ENCODE data around the gene RBMS3.
"Not testable (repeated sequence)": the region's sequence is repeated elsewhere in the genome, so short reads cannot be mapped to it uniquely, and the experiment has no call there.

Gene RBMS3

GRCh38 chr3:29493109-29493508 lies 212.2 kb downstream of the RBMS3 start:
- no peak for DNase-seq

DNA sequence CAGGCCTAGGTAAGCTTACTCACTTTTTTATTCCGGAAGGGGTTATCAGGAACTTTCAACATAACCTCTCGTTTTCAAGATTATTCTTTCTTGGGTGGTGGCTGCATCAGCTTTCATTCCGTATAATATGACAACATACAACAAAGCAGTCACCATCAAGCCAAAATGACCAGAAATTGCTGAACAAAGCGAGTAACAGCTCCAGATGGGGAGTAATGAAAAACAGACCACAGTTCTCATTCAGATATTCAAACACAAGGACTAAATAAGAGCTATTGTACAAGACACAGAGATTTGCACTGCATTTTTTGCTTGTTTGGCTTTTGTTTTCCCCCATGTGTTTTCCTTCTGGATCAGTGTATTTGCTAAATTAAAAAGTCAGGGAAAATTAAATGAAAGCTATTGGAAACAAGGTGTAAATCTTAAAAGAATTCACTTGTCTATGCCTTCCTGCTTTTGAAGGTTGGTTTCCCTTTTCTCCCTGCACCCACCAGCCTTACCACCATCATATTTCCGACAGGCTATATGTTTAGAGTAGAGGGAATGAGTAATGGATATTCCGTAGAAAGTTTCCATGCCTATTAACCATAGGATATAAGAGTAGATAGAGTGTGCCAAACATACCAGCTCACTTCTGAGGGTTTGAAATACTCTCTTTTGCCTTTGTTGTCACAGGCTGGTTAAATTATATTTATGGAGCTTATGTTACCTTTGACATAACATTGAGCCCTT lies 213.6 kb downstream of the RBMS3 start:
- DNase-seq = no peak

DNA sequence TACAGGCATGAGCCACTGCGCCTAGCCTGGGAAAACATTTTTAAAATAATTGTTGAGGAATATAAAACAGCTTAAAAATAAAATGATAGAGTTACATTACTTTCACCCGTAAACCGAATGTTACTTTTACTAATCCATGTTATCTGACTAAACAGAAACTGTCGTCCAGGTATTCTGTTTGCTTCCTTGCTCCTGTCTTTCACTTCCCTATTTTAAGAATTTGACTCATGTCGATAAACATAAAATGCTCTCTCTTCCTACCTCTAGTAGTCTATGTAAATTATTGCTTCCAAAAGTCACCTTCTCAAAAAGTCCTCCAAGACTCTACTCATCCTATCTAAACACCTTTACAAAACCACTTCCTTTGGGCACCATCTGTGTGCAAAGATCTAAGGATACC lies 216.4 kb downstream of the RBMS3 start:
- DNase-seq = no peak

DNA sequence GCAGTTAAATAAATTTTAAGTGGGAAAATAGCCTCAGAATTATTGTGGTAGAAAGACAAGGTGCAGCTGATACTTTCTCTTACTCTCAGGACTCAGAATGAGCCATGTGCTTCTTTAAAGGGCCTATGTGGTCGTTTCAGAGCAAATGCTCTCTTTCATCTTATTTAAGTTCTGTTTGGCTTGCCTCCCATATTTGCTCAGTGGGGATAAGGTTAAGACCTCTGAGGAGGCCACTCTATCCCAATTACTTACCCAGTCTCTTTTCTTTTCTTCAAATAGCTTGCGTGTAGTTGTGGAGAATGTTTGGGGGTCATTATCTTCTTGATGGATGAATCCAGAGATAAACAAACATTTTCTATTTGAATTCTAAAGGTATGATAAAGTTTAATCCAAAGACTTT lies 221.9 kb downstream of the RBMS3 start:
- DNase-seq = no peak

DNA sequence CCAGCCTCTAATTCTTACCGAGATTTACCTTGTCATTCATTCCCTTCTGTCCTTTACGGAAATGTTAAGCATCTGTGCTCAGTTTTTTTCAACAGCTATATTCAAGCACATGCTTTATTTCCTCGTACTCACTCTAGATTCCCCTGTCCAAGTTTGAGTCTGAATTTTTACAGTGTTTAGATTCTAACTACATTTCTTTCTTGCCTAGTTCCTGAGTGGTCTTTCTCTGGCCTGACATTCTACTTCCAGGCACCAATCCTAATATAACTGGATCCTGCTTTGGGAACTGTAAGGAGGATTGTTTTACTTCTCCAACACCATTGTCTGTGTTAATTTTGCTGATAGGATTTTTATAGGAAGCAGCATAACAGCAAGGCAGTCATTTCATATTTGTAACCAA lies 222.4 kb downstream of the RBMS3 start:
- DNase-seq = no peak

GRCh38 chr3:29503958-29504357 lies 223.1 kb downstream of the RBMS3 start:
- no peak for DNase-seq

DNA sequence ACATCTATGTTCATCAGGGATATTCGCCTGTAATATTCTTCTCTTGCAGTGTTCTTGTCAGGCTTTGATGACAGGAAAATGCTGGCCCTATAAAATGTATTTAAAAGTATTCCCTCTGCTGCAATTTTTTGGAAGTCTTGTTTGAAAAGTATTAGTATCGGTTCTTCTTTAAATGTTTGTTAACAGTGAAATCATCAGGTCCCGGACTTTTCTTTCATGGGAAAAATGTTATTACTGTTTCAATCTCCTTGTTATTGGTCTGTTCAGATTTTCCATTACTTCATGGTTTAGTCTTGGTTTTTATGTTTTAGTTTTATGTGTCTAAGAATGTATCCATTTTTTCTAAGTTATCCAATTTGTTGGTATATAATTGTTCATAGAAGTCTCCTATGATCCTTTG lies 225.6 kb downstream of the RBMS3 start:
- no peak for DNase-seq

DNA sequence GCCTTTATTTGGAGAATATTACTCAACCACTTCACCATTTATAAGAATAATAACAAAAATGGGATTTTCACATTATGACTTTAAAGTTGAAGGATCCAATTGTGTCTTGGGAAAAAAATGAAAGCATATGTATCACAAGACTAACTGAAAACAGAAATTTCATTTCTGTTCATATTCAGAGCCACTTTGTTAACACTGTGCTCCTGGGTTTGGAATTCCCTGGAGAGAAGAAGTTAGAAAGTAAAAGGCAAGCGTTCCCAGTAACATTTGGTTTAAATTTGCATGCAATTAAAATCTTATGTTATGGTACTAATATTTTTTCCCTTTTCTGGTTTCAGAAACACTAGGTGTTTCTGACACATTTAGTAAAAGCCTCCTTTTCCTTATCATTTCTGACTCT lies 230.8 kb downstream of the RBMS3 start:
- no peak for DNase-seq

- no peak for DNase-seq
These were observed 231.8 kb downstream of the RBMS3 start for GRCh38 chr3:29512641-29513040.

DNA sequence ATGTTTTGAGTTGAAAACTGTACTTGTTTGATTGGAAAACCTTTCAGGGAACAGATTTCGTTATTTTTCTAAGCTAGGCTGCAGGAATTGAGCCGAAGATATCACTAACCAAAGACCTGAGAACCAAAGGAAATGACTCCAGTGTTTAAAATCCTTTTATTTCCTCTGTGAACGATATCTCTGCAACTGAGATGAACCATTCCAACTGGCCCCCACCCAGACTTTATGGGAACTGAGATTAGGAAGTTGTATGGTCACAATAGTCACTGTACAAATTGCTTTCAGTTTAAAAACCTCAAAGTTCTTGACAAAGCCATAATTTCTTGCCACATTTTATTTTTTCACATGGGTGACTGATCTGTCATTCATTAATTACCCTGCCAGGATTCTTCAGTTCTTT lies 232.4 kb downstream of the RBMS3 start:
- DNase-seq = no peak

- no peak for DNase-seq
These were observed 233.3 kb downstream of the RBMS3 start for GRCh38 chr3:29514170-29514569.

- no peak for DNase-seq
These were observed 234.0 kb downstream of the RBMS3 start for GRCh38 chr3:29514912-29515311.

DNA sequence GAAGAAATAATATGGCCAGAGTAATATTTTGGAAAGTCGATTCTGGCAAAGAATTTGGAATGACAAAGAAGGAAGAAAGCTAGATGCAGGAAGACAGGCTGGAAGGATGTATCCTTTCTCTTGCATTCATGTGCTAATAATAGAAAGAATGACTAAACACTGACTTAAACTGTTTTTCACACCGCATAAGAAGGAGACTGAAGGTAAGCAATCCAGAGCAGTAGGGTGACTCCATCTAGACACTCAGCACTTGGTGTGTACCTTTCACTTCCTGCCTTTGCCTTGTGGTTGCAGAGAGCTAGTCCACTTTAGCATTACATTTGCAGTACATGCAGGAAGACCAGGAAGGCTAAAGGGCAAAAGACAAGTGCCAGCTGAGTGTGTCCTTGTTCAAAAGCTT lies 234.6 kb downstream of the RBMS3 start:
- DNase-seq = no peak

DNA sequence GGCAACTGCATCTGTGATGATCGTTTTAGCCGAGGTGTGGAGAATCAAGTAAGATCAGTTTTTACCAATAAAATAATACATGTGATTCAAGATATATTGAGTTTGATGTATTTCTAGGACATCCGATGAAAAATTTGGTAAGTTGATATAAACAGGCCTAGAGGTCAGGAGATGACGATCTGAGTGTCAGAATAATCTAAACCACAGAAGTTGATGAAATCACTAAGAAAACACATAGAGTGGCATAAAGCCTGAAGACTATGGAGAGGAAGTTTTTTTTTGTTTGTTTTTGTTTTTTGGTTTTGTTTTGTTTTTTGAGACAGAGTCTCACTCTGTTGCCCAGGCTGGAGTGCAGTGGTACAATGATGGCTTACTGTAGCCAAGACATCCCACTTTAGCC lies 235.3 kb downstream of the RBMS3 start:
- DNase-seq = no peak

GRCh38 chr3:29520764-29521163 lies 239.9 kb downstream of the RBMS3 start:
- no peak for DNase-seq

DNA sequence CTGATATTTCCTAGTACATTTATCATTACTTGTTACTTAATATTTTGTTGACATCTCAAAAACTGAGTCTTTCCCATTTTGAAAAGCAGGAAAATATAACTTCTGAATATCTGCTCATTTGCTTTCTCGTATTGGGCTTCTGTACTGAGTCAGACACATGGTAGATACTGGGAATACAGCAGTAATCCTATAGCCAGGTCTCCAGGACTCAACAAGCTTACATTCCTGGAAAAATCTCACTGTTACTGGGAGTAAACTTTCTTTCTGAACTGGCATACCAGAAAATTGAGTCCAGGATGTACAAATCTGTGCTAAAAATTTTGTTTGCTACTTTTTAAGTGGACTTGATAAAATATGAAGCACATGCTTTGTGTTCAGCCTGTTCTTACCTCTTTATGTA lies 240.4 kb downstream of the RBMS3 start:
- no peak for DNase-seq

- no peak for DNase-seq
These were observed 240.9 kb downstream of the RBMS3 start for GRCh38 chr3:29521751-29522150.

GRCh38 chr3:29524433-29524832 lies 243.6 kb downstream of the RBMS3 start:
- DNase-seq = not testable (repeated sequence)

DNA sequence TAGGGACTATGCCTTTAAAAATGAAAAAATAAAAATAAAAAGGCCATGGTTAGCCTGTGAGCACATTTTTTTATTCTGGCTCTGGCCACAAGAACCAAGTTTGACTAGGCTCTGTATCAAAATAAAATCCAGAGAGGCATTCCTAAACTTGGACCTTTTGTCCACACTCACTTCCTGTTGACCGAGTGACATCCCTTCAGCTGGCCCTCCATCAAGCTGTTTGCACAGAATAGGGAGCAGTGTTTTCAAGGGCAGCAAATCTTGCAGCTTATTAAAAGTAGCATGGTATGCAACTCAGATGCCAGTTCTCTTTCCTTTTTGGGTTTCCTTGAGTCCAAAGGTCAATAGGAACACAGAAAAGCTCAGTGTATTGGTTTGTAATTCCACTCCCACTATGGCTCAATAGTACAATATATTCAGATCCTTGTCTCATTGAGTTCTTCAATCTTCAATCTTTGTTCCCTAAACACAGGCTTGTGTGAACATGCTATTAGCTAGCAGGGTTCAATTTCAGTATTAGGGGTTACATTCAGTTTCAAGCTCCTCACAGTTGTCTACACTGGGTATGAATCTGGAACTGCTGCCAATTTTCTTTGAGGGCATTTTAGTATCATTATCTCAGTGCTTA lies 244.5 kb downstream of the RBMS3 start:
- DNase-seq = no peak

GRCh38 chr3:29527246-29527645 lies 246.4 kb downstream of the RBMS3 start:
- DNase-seq = no peak

DNA sequence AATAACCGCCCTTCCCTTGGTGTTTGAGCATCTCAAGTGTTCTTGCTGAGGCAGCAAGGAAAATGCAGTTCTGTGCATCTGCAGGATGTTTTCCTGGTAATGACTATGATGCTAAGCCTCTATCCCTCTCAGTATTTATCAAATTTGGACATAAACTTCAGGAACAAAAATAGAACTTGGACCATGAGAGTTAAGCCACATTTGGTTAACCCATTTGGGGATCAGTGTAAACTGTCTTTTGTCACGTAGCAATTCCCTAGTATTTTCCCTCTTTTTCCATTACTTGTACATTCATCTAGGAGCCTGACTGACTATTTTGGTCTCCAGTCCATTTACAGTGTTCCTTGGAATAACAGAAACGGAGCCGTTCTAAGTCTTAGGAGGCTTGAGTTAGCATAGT lies 250.8 kb downstream of the RBMS3 start:
- no peak for DNase-seq

DNA sequence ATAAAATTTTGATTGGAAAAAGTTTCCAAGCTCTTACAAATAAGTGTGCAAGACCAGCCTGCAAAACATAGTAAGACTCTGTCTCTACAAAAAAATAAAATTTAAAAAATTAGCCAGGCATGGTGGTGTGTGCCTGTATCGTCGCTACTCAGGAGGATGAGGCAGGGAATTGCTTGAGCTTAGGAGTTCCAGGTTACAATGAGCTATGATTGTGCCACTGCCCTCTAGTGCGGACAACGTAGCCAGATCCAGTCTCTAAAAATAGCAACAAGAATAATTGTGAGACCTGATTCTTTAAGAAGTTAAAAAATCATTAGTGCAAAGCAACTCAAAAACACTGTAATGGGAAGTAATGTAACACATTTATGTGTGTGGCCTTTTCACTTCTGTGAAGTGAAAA lies 251.6 kb downstream of the RBMS3 start:
- DNase-seq = no peak

DNA sequence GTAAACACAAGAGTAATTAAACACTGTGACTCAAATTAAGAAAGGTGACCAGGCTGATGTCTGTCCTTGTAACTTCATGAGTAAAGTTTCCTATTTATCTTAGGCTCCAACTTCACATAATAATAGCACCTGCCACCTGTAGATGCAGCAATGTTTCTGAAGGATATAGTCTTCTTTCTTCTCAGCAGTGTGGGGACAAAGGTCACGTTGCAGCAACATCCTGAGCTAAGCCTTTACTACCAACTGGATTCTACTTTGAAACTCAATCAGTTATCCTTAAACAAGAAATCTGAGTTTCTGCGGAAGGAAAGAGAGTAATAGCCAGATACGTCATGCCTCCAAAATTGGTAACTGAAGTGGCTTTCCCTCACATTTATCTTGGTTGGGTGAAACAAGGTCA lies 253.1 kb downstream of the RBMS3 start:
- no peak for DNase-seq

- no peak for DNase-seq
These were observed 255.3 kb downstream of the RBMS3 start for GRCh38 chr3:29536016-29536758.
